Anterior cingulate cortex (tissue), 58 donors: Measurements from ENCODE around the gene TOMM70.
"Not testable (repeated sequence)": the region's sequence is repeated elsewhere in the genome, so short reads cannot be mapped to it uniquely, and the experiment has no call there.

Experiments
- DNase-seq, 58 donors: peaks; one replicate each; lab custom pipeline; 2025; lab: John Stamatoyannopoulos, UW

The TOMM70 gene

DNA sequence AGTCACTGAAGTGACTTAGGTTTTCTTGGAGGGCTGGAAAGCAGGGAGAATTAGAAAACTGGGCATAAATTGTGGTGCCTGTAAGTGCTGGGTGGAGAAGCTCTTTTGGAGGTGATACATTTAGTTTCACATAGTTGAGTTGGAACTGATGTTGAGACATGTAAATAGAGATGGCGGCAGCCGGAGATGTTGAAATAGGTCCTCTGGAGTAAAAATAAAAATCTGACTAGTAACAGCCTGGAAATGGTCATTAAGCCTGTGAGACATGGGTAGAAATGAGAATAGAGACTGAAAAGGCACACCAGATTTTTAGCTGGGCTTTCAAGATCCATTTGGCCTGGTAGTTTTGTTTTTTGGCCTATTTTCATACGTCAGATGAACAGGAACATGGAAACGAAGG is 69.2 kb downstream of the TOMM70 start:
- DNase-seq = no peak

DNA sequence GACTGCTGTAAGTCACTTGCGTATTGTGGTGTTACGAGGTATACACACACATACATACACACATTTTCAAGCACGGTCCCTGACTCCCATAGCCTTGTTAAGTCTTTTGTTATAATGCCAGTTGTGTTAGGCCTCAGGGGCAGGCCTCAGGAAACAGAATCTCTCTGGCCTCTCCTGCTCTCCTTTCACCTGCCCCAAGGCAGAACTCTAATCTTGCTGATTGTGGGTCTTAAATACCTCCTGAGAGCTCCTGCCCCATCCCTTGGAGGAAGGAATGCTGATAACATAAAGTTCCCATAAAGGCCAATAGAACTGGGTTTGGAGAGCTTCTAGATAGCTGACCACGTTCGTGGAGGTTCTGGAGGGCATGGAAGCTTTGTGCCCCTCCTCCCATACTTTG is 70.2 kb downstream of the TOMM70 start:
- DNase-seq = no peak

DNA sequence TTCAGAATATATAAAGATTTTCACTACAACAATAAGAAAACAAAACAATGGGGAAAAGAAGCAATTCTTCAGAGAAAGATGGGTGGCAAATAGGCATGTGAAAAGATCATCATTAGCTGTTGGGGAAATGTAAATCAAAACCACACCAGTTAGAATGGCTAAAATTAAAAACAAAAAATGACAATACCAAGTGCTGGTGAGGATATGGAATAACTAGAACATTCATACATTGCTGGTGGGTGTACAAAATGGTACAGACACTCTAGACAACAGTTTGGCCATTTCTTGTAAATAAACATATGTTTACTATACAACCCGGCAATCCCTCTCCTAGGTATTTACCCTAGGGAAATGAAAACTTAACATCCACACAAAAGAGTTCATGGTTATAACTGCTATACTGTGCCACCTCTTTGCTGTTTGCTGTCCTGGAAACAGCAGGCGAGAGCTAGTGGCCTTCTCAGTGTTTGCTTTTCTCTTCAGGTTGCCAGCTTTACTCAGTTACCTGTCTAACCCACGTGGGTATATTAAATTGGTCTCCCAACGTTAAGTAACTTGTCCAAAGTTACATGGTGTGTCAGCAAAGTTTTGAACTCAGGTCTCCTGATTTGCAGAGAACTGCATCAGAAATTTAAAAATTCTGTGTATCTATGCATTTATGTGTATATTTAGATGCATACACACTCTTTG is 70.9 kb downstream of the TOMM70 start:
- DNase-seq = no peak

GRCh38 chr3:100327377-100327776 is 73.5 kb downstream of the TOMM70 start:
- not testable (repeated sequence) for DNase-seq

GRCh38 chr3:100325827-100326226 is 75.1 kb downstream of the TOMM70 start:
- DNase-seq = no peak

DNA sequence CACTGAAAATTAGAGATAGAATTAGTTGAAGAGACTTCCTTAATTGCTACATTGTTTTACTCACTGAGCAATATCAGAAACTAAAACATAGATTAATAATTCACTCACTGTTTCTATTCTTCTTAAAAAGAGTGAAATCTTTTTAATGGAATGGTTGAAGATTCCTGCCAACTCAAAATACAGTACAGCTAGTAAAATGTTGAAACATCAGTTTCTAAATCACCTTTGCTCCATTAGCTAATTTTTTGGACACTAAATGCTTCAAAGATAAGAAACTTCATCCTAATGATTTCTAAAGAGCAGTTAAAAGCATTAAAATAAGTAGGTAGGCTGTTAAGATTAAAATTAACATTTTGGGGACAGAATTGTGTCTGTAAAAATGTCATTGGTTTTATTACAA is 76.8 kb downstream of the TOMM70 start:
- no peak for DNase-seq

DNA sequence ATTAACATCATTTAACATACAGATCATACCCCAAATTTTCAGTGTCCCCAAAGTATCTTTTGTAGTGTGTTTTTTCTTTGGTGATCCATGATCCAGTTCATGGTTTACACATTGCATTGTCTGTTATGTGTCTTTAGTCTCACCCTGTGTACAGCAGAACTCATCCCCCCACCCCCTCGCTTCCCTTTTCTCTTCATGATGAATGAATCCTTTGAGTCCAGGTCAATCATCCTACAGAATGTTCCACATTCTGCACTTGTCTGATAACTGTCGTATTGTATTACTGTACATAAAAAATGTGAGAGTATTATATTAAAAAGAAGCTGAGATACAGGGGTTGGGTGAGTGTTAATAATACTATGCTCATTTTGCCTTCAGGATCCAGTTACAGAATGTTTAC is 80.9 kb downstream of the TOMM70 start:
- no peak for DNase-seq

DNA sequence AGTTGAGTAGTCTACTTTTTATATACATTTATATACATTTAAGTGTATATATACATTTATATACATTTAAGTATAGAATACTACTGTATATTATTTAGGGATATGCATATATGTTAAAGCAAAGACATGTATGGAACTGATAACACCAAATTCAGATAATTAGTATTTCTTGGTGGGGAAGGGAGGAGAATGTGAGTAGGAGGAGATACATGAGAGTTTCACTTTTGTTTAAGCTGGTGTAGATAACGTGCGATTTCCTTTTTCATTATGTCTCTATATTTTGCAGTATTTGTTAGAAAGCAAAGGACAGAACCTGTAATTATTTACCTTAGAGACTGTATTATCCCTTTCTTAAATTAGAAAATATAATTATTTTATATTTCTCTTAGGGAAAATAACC is 83.0 kb downstream of the TOMM70 start:
- DNase-seq = no peak

DNA sequence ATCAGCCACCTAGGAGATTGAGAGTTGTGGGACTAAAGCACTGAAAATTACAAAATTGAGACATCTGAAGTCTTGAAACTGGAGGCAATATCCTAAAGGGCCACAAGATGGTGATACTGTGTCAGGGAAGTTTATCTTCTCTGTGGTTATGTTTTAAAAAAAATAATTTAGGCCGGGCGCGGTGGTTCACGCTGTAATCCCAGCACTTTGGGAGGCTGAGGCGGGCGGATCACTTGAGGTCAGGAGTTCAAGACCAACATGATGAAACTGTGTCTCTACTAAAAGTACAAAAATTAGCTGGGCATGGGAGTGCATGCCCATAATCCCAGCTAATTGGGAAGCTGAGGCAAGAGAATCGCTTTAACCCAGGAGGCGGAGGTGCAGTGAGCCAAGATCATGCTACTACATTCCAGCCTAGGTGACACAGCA is 84.2 kb downstream of the TOMM70 start:
- DNase-seq = peak in 5 of 58 donors; percentile 2 to 36 (median 6)
